ENCODE data around the gene CNTN5. TPM values are rescaled to one million over a fixed set of nuclear protein-coding genes. Genes with fewer than 3 reads are reported as not detected.

The CNTN5 gene
- polyA plus RNA-seq, 1 of the 3 experiments (the other 2 are of a cell fraction): not detected

DNA sequence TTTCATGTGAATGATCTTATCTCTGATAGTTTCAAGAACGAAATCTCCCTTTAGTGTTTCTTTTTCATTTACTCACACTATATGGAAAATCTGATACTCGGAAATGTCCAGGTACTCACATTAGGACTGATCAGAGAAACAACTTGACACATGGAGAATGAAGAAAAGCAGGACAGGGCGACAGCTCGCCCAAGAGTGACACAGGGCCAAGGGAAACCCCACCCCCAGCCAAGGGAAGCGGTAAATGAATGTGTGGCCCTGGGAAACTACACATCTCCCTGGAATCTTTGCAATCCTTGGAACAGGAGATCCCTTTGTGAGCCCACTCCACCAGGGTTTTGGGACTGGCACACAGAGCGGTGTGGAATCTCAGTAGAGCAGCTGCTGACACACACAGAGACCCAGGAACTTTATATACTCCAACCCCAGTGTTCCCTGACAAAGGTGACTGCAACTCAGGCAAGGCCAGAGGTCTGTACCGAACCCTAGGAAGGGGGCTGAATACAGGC lies 1362.7 kb downstream of the CNTN5 start:
- Histone ChIP-seq H3K4me3 (ENCODE audit: low read depth in 2 of 2, low read length in 1 of 2) (no peak overlapping the region), H3F3A (replicated peaks; ENCODE audit: insufficient read depth) (no peaks in the 10 kb centered on the region), H2AFZ (ENCODE audit: low read depth) (no peak overlapping the region), H3K9me3 (0 out of 2 replicates have a peak, but pooled peaks cover 4% of the 10 kb centered on the region), H3K79me2 (ENCODE audit: insufficient read depth) (no peaks in the 10 kb centered on the region), H3K9me2 (no peaks in the 10 kb centered on the region), H3K9ac (no peak overlapping the region), H3K4me2 (no peak overlapping the region), H3K36me3 (replicated peaks in 1 of 2; ENCODE audit: control insufficient read depth in 1 of 2, insufficient read depth in 2 of 2, low read length in 1 of 2) (no peaks in the 10 kb centered on the region), H3K27ac (ENCODE audit: low read depth in 2 of 2, low read length in 1 of 2) (no peak overlapping the region), H3K4me1 (ENCODE audit: control insufficient read depth in 1 of 2, insufficient read depth in 2 of 2, low read depth in 1 of 2, low read length in 1 of 2) (no peaks in the 10 kb centered on the region), H4K20me1 (ENCODE audit: insufficient read depth) (no peaks in the 10 kb centered on the region), H3K27me3 (ENCODE audit: insufficient read depth) (no peaks in the 10 kb centered on the region)
- DNase-seq: no peak
- no peak for TF ChIP-seq NRF1 (IDR thresholded peaks at IDR 0.05; ENCODE audit: low read depth, low read length)
- no peak for TF ChIP-seq TAF1 (IDR thresholded peaks at IDR 0.05; ENCODE audit: borderline replicate concordance, low read depth, low read length)
- TF ChIP-seq SIN3A (IDR thresholded peaks at IDR 0.05; ENCODE audit: borderline replicate concordance, low read depth, low read length): no peak
- no peak for TF ChIP-seq SMC3 (IDR thresholded peaks at IDR 0.05; ENCODE audit: low read depth, low read length)
- no peak for TF ChIP-seq RCOR1 (IDR thresholded peaks at IDR 0.05; ENCODE audit: low read length)
- TF ChIP-seq, protein P1, sequence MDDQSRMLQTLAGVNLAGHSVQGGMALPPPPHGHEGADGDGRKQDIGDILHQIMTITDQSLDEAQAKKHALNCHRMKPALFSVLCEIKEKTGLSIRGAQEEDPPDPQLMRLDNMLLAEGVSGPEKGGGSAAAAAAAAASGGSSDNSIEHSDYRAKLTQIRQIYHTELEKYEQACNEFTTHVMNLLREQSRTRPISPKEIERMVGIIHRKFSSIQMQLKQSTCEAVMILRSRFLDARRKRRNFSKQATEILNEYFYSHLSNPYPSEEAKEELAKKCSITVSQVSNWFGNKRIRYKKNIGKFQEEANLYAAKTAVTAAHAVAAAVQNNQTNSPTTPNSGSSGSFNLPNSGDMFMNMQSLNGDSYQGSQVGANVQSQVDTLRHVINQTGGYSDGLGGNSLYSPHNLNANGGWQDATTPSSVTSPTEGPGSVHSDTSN (IDR thresholded peaks at IDR 0.05): no peak
- no peak for TF ChIP-seq NFIC (IDR thresholded peaks at IDR 0.05; ENCODE audit: borderline replicate concordance)
- TF ChIP-seq, protein P2, sequence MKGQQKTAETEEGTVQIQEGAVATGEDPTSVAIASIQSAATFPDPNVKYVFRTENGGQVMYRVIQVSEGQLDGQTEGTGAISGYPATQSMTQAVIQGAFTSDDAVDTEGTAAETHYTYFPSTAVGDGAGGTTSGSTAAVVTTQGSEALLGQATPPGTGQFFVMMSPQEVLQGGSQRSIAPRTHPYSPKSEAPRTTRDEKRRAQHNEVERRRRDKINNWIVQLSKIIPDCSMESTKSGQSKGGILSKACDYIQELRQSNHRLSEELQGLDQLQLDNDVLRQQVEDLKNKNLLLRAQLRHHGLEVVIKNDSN (IDR thresholded peaks at IDR 0.05; ENCODE audit: borderline replicate concordance, low read depth): no peak
- TF ChIP-seq, protein P3, sequence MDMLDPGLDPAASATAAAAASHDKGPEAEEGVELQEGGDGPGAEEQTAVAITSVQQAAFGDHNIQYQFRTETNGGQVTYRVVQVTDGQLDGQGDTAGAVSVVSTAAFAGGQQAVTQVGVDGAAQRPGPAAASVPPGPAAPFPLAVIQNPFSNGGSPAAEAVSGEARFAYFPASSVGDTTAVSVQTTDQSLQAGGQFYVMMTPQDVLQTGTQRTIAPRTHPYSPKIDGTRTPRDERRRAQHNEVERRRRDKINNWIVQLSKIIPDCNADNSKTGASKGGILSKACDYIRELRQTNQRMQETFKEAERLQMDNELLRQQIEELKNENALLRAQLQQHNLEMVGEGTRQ (IDR thresholded peaks at IDR 0.05; ENCODE audit: borderline replicate concordance, low read depth, low read length): no peak
- TF ChIP-seq, protein P4, sequence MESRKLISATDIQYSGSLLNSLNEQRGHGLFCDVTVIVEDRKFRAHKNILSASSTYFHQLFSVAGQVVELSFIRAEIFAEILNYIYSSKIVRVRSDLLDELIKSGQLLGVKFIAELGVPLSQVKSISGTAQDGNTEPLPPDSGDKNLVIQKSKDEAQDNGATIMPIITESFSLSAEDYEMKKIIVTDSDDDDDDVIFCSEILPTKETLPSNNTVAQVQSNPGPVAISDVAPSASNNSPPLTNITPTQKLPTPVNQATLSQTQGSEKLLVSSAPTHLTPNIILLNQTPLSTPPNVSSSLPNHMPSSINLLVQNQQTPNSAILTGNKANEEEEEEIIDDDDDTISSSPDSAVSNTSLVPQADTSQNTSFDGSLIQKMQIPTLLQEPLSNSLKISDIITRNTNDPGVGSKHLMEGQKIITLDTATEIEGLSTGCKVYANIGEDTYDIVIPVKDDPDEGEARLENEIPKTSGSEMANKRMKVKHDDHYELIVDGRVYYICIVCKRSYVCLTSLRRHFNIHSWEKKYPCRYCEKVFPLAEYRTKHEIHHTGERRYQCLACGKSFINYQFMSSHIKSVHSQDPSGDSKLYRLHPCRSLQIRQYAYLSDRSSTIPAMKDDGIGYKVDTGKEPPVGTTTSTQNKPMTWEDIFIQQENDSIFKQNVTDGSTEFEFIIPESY (IDR thresholded peaks at IDR 0.05; ENCODE audit: borderline replicate concordance, low read depth): no peak
- no peak for TF ChIP-seq ELF1 (IDR thresholded peaks at IDR 0.05)
- TF ChIP-seq RXRA (IDR thresholded peaks at IDR 0.05; ENCODE audit: borderline replicate concordance, low read depth): no peak
- TF ChIP-seq TEAD4 (IDR thresholded peaks at IDR 0.05; ENCODE audit: borderline replicate concordance, insufficient read depth): no peak
- no peak for TF ChIP-seq FOXJ3 (CRISPR knock-in tag; IDR thresholded peaks at IDR 0.05)
- no peak for TF ChIP-seq JUND (IDR thresholded peaks at IDR 0.05)
- TF ChIP-seq CHD2 (IDR thresholded peaks at IDR 0.05; ENCODE audit: low read length, partially characterized antibody): no peak
- TF ChIP-seq TCF12 (IDR thresholded peaks at IDR 0.05): no peak
- TF ChIP-seq, protein P5, sequence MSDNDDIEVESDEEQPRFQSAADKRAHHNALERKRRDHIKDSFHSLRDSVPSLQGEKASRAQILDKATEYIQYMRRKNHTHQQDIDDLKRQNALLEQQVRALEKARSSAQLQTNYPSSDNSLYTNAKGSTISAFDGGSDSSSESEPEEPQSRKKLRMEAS (IDR thresholded peaks at IDR 0.05; ENCODE audit: low read depth): no peak
- 7% methylated on average over 7 of the region's 7 CpGs for WGBS (ENCODE audit: low lambda C conversion rate)
- CTCF ChIA-PET: no interaction called here
- POLR2A ChIA-PET: no interaction called here

All from SK-N-SH (cell line).